Measurements from ENCODE around the gene SRRM1. TPM values are rescaled to one million over a fixed set of nuclear protein-coding genes. Genes with fewer than 3 reads are reported as not detected.
"Not testable (repeated sequence)": the region's sequence is repeated elsewhere in the genome, so short reads cannot be mapped to it uniquely, and the experiment has no call there.

Gene SRRM1
- total and polyA plus RNA-seq, 2 of the 8 experiments (the other 6 are each of a cell fraction or from before 2014, with no cell fraction given) = 77.1 to 255 TPM

DNA sequence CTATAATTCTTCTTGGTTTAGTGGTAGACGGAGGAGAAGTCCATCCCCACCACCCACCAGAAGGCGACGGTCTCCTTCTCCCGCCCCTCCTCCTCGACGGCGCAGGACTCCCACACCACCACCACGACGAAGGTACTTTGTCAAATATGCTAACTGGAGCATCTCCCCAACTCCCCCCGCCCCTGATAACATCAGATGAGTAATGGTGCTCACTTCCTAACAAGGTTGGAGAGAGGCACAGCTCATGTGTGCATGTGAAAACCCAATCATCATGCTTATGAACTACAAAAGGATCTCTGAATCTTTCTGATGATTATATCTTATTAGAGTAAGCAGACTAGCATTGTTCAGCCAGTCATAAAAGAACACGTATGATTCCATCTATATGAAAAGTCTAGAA, 23.7 kb downstream of the SRRM1 start (continued):
- TF ChIP-seq CBX8 (IDR thresholded peaks at IDR 0.05; ENCODE audit: borderline replicate concordance, low read depth, low read length) = no peak
- TF ChIP-seq NRF1 (IDR thresholded peaks at IDR 0.05; ENCODE audit: low read depth, low read length) = no peak
- TF ChIP-seq ASH2L (IDR thresholded peaks at IDR 0.05; ENCODE audit: low read length) = no peak

GRCh38 chr1:24671372-24671771, 28.3 kb downstream of the SRRM1 start:
- H3K14ac ChIP-seq (ENCODE audit: insufficient read length); H3K4me3 ChIP-seq (ENCODE audit: extremely low read depth in 1 of 4, insufficient read depth in 2 of 4, low read depth in 3 of 4, low read length in 4 of 4); H2BK12ac ChIP-seq (ENCODE audit: low read depth, low read length); H3K27ac ChIP-seq (ENCODE audit: low read depth, low read length); H2BK15ac ChIP-seq (ENCODE audit: low read length); DNase-seq (ENCODE audit: low read depth in 1 of 2, low spot score in 2 of 2); H3K9ac ChIP-seq (replicated peaks in 1 of 4; ENCODE audit: extremely low read depth in 1 of 4, low read depth in 3 of 4, low read length in 3 of 4); H2BK120ac ChIP-seq (replicated peaks; ENCODE audit: low read depth, low read length); H3K56ac ChIP-seq (replicated peaks; ENCODE audit: insufficient read length, low read depth, low read length); H3K4me2 ChIP-seq (ENCODE audit: insufficient read depth in 1 of 2, low read depth in 2 of 2, low read length in 2 of 2); FAIRE-seq; H2AFZ ChIP-seq (ENCODE audit: low read length); H3K18ac ChIP-seq (ENCODE audit: extremely low read depth, low read length); H4K91ac ChIP-seq (replicated peaks; ENCODE audit: insufficient read length, low read length); H3K4me1 ChIP-seq (replicated peaks in 1 of 4; ENCODE audit: control insufficient read depth in 3 of 4, insufficient read depth in 4 of 4, low read length in 3 of 4); H2BK5ac ChIP-seq (ENCODE audit: low read depth, low read length); H3K79me1 ChIP-seq (ENCODE audit: low read depth, low read length); H2AK5ac ChIP-seq (ENCODE audit: low read depth, low read length); H3K4ac ChIP-seq (replicated peaks; ENCODE audit: insufficient read length, low read depth, low read length); H3K23me2 ChIP-seq (ENCODE audit: low read depth, low read length); H3K23ac ChIP-seq (ENCODE audit: insufficient read length); H3K9me3 ChIP-seq (ENCODE audit: insufficient read depth in 2 of 2, low read depth in 1 of 2, low read length in 1 of 2); H4K5ac ChIP-seq (ENCODE audit: insufficient read length, low read depth, low read length); H3K27me3 ChIP-seq (replicated peaks in 1 of 4; ENCODE audit: control insufficient read depth in 3 of 4, extremely low read depth in 1 of 4, insufficient read depth in 3 of 4, low read length in 3 of 4); H3K79me2 ChIP-seq (ENCODE audit: control insufficient read depth in 1 of 2, insufficient read depth in 2 of 2, low read length in 2 of 2); H2BK20ac ChIP-seq (ENCODE audit: low read length); H4K8ac ChIP-seq (ENCODE audit: extremely low read depth, insufficient read depth, low read length); H4K20me1 ChIP-seq (replicated peaks in 1 of 2; ENCODE audit: control insufficient read depth in 1 of 2, insufficient read depth in 2 of 2, low read length in 2 of 2): not testable (repeated sequence)
- peaks cover 36 to 89% (median 71%) of the 10 kb centered on the region in 4 experiments for H3K36me3 ChIP-seq (ENCODE audit: control insufficient read depth in 2 of 4, insufficient read depth in 4 of 4, low read length in 3 of 4)
- CTCF ChIA-PET (ENCODE audit: partially characterized antibody) = interaction anchor here (0.9 to 1.8 kb wide), 3 partner anchors 11 to 159 kb away, joined by 3 read pairs; no protein-coding TSS in a partner anchor
- 98% methylated on average over 4 of the region's 4 CpGs; no CpG with 5 or more reads in 1 of the 2 experiments for WGBS, 2 experiments (ENCODE audit: extremely low coverage in 1 of 2, insufficient coverage in 1 of 2, insufficient read length in 1 of 2, insufficient replicate concordance in 2 of 2, low coverage in 1 of 2, low lambda C conversion rate in 2 of 2, missing lambda C conversion rate in 1 of 2)
- POLR2A ChIA-PET (ENCODE audit: partially characterized antibody) = interaction anchor here (0.8 to 12.3 kb wide), 4 partner anchors 9 to 20 kb away, joined by 3 to 199 read pairs (median 6); no protein-coding TSS in a partner anchor

All from H1 (cell line).